ENCODE data around the gene MET. TPM values are rescaled to one million over a fixed set of nuclear protein-coding genes. Genes with fewer than 3 reads are reported as not detected.
A peak's percentile ranks its signal among the peaks of the same experiment; 100 is the strongest.

MET gene
- total RNA-seq, 1 experiment from 2014 or later: 200 TPM

DNA sequence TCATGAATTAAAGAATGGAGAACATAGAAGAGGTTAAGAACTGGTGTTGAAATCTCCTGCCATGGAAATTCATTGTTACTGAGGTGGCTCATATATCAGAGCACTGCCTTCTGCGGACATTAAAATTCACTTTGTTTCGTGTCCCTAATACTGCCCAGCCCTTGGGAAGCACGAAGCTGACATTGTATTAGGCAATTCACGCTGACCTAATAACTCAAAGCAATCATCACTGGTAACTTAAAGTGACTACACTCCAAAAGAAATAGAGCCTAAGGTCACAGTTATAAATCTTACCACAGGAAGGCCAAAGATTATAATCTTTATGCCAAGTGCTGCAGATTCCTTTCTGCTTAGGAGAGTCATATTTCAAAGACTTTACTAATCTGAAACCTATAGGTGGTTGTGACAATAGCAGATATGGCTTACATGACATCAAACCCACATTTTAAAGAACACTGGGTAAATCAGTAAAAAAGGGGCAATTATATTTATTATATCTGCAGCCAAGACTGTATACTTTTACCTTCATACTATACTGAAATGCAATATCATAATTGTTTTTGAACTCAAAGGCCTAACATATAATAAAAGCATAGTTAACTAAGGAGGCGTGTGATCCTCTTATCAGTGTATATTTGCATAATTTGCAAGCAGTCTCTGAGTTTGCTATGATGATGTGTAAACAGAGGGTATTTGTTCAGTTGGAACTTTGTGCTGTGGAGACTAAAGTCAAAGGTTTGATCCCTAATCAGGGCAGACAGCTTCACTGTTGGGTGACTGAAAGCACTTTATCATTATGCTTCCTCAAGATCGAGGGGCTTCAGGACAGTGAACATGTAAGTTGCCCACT lies 138.5 kb downstream of the MET start:
- peaks cover 36 to 40% of the 10 kb centered on the region in 2 experiments for H3K4me1 ChIP-seq (ENCODE audit: control insufficient read depth in 1 of 2, insufficient read depth in 2 of 2, low read length in 2 of 2)
- peak overlapping the region; percentile 64 for H3K27ac ChIP-seq (ENCODE audit: low read depth, low read length)

GRCh38 chr7:116811768-116812167 lies 139.8 kb downstream of the MET start:
- Histone ChIP-seq H3K9me3 (ENCODE audit: control insufficient read depth in 1 of 2, insufficient read depth in 1 of 2, low read depth in 1 of 2, low read length in 2 of 2) (no peaks in the 10 kb centered on the region), H3K27ac (ENCODE audit: low read depth, low read length) (no peak overlapping the region), H4K20me1 (ENCODE audit: insufficient read depth) (no peaks in the 10 kb centered on the region), H3K4me2 (ENCODE audit: low read length) (no peak overlapping the region), H3K9ac (ENCODE audit: low read length) (no peak overlapping the region), H3K79me2 (ENCODE audit: insufficient read depth, low read length) (no peaks in the 10 kb centered on the region), H3K4me1 (ENCODE audit: control insufficient read depth in 1 of 2, insufficient read depth in 2 of 2, low read length in 2 of 2) (peaks cover 23 to 34% of the 10 kb centered on the region in 2 experiments), H3K9me2 (ENCODE audit: insufficient read depth) (no peaks in the 10 kb centered on the region), H3K27me3 (ENCODE audit: insufficient read depth, low read length) (no peaks in the 10 kb centered on the region), H2AFZ (ENCODE audit: low read depth, low read length, poor library complexity, severe bottlenecking) (no peak overlapping the region), H3K4me3 (replicated peaks in 1 of 2; ENCODE audit: low read depth in 1 of 2, low read length in 2 of 2) (no peak overlapping the region), H3K36me3 (ENCODE audit: control insufficient read depth in 1 of 2, insufficient read depth in 2 of 2, low read length in 2 of 2) (no peaks in the 10 kb centered on the region)
- intact Hi-C loops (cut with micrococcal nuclease): no loop called here
- ChIA-PET CTCF (interaction anchor here (2.5 kb wide), 1 partner anchor 220 kb away, joined by 31 read pairs; no protein-coding TSS in a partner anchor), RAD21 (ENCODE audit: low non-redundant PET in 1 of 2, low total read pairs in 2 of 2, uncharacterized antibody in 2 of 2, unreplicated experiment in 2 of 2) (no interaction called here), POLR2A (interaction anchor here (0.6 kb wide), 1 partner anchor 9 kb away, joined by 3 read pairs; no protein-coding TSS in a partner anchor)
- no TSS peak for BruUV-seq (replicated peaks)
- ATAC-seq: no peak
- no peak for DNase-seq (ENCODE audit: low read depth, low spot score)
- TF ChIP-seq CTCF (IDR thresholded peaks at IDR 0.05 in 2 of 3, conservative IDR thresholded peaks at IDR 0.05 in 1 of 3; ENCODE audit: borderline replicate concordance in 1 of 3, insufficient read depth in 1 of 3, low read depth in 2 of 3, low read length in 2 of 3) (no peak), YY1 (IDR thresholded peaks at IDR 0.05; ENCODE audit: extremely low read depth, insufficient replicate concordance, low read depth, low read length) (no peak), EGR1 (IDR thresholded peaks at IDR 0.05; ENCODE audit: low read depth) (no peak), ELF1 (IDR thresholded peaks at IDR 0.05; ENCODE audit: borderline replicate concordance, low read depth) (no peak), REST (IDR thresholded peaks at IDR 0.05; ENCODE audit: low read depth) (no peak), ZNF274 (IDR thresholded peaks at IDR 0.05; ENCODE audit: low read depth, low read length) (no peak), CBX3 (IDR thresholded peaks at IDR 0.05; ENCODE audit: low read depth) (no peak), EZH2 (IDR thresholded peaks at IDR 0.05) (no peak), JUND (IDR thresholded peaks at IDR 0.05) (no peak)
- TF ChIP-seq, protein P1, sequence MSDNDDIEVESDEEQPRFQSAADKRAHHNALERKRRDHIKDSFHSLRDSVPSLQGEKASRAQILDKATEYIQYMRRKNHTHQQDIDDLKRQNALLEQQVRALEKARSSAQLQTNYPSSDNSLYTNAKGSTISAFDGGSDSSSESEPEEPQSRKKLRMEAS (IDR thresholded peaks at IDR 0.05): no peak

More for the DNA sequence above, 138.5 kb downstream of the MET start:
- H3K79me2 ChIP-seq (ENCODE audit: insufficient read depth, low read length): no peaks in the 10 kb centered on the region
- H3K9me2 ChIP-seq (ENCODE audit: insufficient read depth): no peaks in the 10 kb centered on the region
- POLR2A ChIA-PET: interaction anchor here (1.4 kb wide), 1 partner anchor 219 kb away, joined by 5 read pairs; no protein-coding TSS in a partner anchor
- RAD21 ChIA-PET (ENCODE audit: low non-redundant PET in 1 of 2, low total read pairs in 2 of 2, uncharacterized antibody in 2 of 2, unreplicated experiment in 2 of 2): interaction anchor here (1.0 to 1.8 kb wide), 3 partner anchors 219 to 630 kb away, joined by 3 to 6 read pairs (median 6); no protein-coding TSS in a partner anchor
- DNase-seq (ENCODE audit: low read depth, low spot score) (no peak), ATAC-seq (peak; percentile 73)
- CTCF ChIA-PET: interaction anchor here (0.7 to 2.5 kb wide), 6 partner anchors 54 to 630 kb away, joined by 3 to 31 read pairs (median 4); partner anchors contain the start of gene MET
- no peaks in the 10 kb centered on the region for H3K9me3 ChIP-seq (ENCODE audit: control insufficient read depth in 1 of 2, insufficient read depth in 1 of 2, low read depth in 1 of 2, low read length in 2 of 2)
- no peak overlapping the region; the same call in 1 of the 2 replicates for H3K9ac ChIP-seq (ENCODE audit: low read length)
- no peaks in the 10 kb centered on the region for H3K36me3 ChIP-seq (ENCODE audit: control insufficient read depth in 1 of 2, insufficient read depth in 2 of 2, low read length in 2 of 2)
- H3K4me2 ChIP-seq (ENCODE audit: low read length): peak overlapping the region; percentile 54
- BruUV-seq (replicated peaks): no TSS peak
- peak; percentile 41; the same call in 1 of the 2 replicates for TF ChIP-seq CEBPB (IDR thresholded peaks at IDR 0.05; ENCODE audit: low read depth)
- TF ChIP-seq SP1 (IDR thresholded peaks at IDR 0.05; ENCODE audit: low read depth): 0 out of 2 replicates have a peak, but pooled peaks have one; percentile 21
- TF ChIP-seq CBX3 (IDR thresholded peaks at IDR 0.05; ENCODE audit: low read depth): no peak
- TF ChIP-seq TCF7L2 (IDR thresholded peaks at IDR 0.05; ENCODE audit: borderline replicate concordance, extremely low read depth, insufficient read depth, insufficient read length): peak; percentile 66
- intact Hi-C loops (cut with micrococcal nuclease): no loop called here
- no peak overlapping the region for H3K4me3 ChIP-seq (replicated peaks in 1 of 2; ENCODE audit: low read depth in 1 of 2, low read length in 2 of 2)
- no peaks in the 10 kb centered on the region for H3K27me3 ChIP-seq (ENCODE audit: insufficient read depth, low read length)
- H2AFZ ChIP-seq (ENCODE audit: low read depth, low read length, poor library complexity, severe bottlenecking): peak overlapping the region; percentile 76
- no peaks in the 10 kb centered on the region for H4K20me1 ChIP-seq (ENCODE audit: insufficient read depth)

Data from HCT116 (cell line).